ENCODE measurements around the gene LAMB1.

- TF ChIP-seq CTCF (IDR thresholded peaks at IDR 0.05; ENCODE audit: insufficient read depth, low read length, poor library complexity, severe bottlenecking) (no peak), EZH2phosphoT487 (conservative IDR thresholded peaks at IDR 0.05; ENCODE audit: low read length) (no peak)
These were observed 6.7 kb downstream of the LAMB1 start for GRCh38 chr7:107996072-107996882.
